ENCODE measurements around the gene SLC2A10.

The SLC2A10 gene

DNA sequence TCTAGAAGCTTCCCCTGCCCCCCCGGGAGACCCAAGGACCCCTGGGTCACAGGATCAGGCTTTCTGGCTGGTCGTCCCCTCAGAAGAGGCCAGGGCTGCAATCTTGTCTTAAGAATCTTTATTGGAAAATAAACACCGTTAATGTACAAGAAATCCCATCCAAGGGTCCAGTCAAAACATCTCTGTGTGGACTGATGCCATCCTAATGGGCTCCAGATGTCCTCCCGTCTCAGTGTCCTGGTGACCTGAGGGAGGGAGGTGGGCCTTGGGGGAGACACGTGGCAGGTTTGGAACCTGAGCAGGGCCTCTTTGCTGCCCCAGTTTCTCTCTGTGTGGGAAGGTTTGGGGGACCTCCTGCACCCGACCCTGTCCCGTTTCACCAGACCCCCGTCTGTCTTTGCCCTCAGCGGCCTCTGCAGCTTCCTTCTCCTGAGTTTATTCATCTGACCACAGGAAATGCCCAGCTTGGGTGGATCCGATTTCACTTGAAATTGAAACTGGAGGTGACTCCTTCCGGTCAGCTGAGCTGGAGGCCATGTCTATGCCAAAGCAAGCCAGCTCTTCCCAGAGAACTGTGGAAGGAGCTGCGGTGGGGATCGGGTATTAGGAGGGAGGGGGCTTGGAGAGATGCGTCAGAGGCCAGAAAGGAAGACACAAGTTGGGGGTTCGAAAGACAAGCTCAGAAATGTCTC is 75.1 kb downstream of the SLC2A10 start:
- no peak for DNase-seq (ENCODE audit: low read depth)
- TF ChIP-seq, protein P1, sequence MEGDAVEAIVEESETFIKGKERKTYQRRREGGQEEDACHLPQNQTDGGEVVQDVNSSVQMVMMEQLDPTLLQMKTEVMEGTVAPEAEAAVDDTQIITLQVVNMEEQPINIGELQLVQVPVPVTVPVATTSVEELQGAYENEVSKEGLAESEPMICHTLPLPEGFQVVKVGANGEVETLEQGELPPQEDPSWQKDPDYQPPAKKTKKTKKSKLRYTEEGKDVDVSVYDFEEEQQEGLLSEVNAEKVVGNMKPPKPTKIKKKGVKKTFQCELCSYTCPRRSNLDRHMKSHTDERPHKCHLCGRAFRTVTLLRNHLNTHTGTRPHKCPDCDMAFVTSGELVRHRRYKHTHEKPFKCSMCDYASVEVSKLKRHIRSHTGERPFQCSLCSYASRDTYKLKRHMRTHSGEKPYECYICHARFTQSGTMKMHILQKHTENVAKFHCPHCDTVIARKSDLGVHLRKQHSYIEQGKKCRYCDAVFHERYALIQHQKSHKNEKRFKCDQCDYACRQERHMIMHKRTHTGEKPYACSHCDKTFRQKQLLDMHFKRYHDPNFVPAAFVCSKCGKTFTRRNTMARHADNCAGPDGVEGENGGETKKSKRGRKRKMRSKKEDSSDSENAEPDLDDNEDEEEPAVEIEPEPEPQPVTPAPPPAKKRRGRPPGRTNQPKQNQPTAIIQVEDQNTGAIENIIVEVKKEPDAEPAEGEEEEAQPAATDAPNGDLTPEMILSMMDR (IDR thresholded peaks at IDR 0.05; ENCODE audit: insufficient read depth, low read depth, low read length, missing control alignments), result no peak
- no peak overlapping the region for H3K4me3 ChIP-seq (ENCODE audit: low read depth, low read length)

All from GM12865 (cell line).